HL-60 (cell line): ENCODE results near the gene ERC2.

ENCODE experiments used
- DNase-seq, 2 experiments: peaks; one replicate each; pipeline ENCODE4 v3.0.0-alpha.2; 2010 to 2020; ENCODE audit warnings: low read depth in 1 of 2, low spot score in 1 of 2
- H3K27ac ChIP-seq: fragments of 250-450 bp; sonication (Bioruptor Pico); replicated peaks from 2 replicates; pipeline ENCODE4 v1.5.1; 2020; ENCODE audit warnings: mild to moderate bottlenecking, moderate library complexity
- H3K27me3 ChIP-seq: fragments of 250-450 bp; sonication (Bioruptor Pico); 2 replicates; pipeline ENCODE4 v1.5.1; 2021; ENCODE audit warnings: mild to moderate bottlenecking, moderate library complexity; ENCODE audit not compliant: insufficient read depth, poor library complexity, severe bottlenecking
- H3K4me3 ChIP-seq: replicated peaks from 2 replicates; pipeline ENCODE4 v1.5.1; 2011; ENCODE audit warnings: mild to moderate bottlenecking, control low read depth, low read length; ENCODE audit not compliant: insufficient read depth
- CTCF ChIP-seq: IDR thresholded peaks from one replicate; pipeline ENCODE4 v1.5.1; 2011; ENCODE audit warnings: low read length, control low read depth, inconsistent platforms; ENCODE audit not compliant: insufficient read depth
- GABPA ChIP-seq: IDR thresholded peaks from 2 replicates; pipeline ENCODE4 v1.6.1; 2012; ENCODE audit warnings: low read depth
- POLR2AphosphoS5 ChIP-seq: IDR thresholded peaks from 2 replicates; pipeline ENCODE4 v1.6.1; 2012; ENCODE audit warnings: low read depth
- REST ChIP-seq: IDR thresholded peaks from 2 replicates; pipeline ENCODE4 v1.6.1; 2012; ENCODE audit warnings: low read depth; ENCODE audit not compliant: insufficient replicate concordance
- SPI1 ChIP-seq: IDR thresholded peaks from 2 replicates; pipeline ENCODE4 v1.6.1; 2012; ENCODE audit warnings: low read depth, mild to moderate bottlenecking, borderline replicate concordance

Gene ERC2

GRCh38 chr3:55714057-55714456 lies 754.2 kb downstream of the ERC2 start:
- H3K4me3 ChIP-seq, result no peak overlapping the region
- TF ChIP-seq POLR2AphosphoS5, result no peak
- no peaks in the 10 kb centered on the region for H3K27me3 ChIP-seq
- H3K27ac ChIP-seq, result no peak overlapping the region
- no peak for DNase-seq

DNA sequence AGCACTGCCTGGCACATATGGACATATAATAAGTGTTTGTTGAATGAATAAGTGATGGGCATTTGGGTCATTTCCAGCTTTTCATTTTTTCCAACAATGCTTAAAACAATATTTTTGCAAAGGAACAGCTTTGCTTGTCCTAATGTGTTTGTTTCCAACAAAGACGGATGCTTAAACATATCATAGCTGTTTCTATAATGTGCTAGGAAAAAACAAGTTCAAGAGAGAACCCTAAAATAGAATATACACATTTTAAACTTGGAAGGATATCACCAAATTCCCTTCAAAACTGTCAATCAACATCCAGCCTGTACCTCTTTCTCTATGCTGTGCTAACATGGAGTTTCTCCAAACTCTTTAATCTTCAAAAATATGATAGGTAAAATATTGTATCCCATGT lies 756.6 kb downstream of the ERC2 start:
- TF ChIP-seq GABPA (no peak), SPI1 (no peak), REST (no peak), CTCF (no peak), POLR2AphosphoS5 (no peak)
- Histone ChIP-seq H3K4me3 (no peak overlapping the region), H3K27me3 (no peaks in the 10 kb centered on the region), H3K27ac (no peak overlapping the region)
- DNase-seq, result no peak

- no peak overlapping the region for H3K4me3 ChIP-seq
- no peak for TF ChIP-seq REST
- TF ChIP-seq CTCF, result no peak
- TF ChIP-seq GABPA, result no peak
- TF ChIP-seq POLR2AphosphoS5, result no peak
- TF ChIP-seq SPI1, result no peak
- H3K27me3 ChIP-seq, result no peaks in the 10 kb centered on the region
- H3K27ac ChIP-seq, result no peak overlapping the region
- no peak for DNase-seq
These were observed 758.8 kb downstream of the ERC2 start for GRCh38 chr3:55709411-55710012.

DNA sequence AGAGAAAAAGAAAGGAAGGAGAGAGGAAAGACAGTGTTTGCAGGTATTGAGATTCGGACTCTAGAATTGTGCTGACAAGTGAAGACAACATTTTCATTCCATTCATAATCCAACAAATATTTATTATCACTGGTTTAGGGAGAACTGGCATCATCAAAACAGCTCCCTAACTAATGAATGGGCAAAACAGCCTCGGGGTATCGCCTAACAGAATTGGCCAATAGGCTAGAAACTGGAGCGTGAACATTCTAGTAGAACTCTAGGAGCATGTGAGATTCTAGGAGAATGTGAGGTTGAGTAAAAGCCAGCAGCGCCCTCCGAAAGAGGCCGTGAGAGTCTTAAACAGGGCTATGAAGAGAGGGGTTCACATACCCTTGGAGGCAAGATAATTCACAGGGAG lies 759.3 kb downstream of the ERC2 start:
- Histone ChIP-seq H3K4me3 (no peak overlapping the region), H3K27me3 (no peaks in the 10 kb centered on the region), H3K27ac (no peak overlapping the region)
- no peak for DNase-seq
- TF ChIP-seq REST, result no peak
- TF ChIP-seq CTCF, result no peak
- no peak for TF ChIP-seq POLR2AphosphoS5
- TF ChIP-seq SPI1, result no peak
- no peak for TF ChIP-seq GABPA
